Measurements from ENCODE around the gene NACC1. TPM values are rescaled to one million over a fixed set of nuclear protein-coding genes. Genes with fewer than 3 reads are reported as not detected.

The NACC1 gene
- total RNA-seq, 4 donors from 2014 or later, result 13.4 to 47.6 (median 35.3) TPM

DNA sequence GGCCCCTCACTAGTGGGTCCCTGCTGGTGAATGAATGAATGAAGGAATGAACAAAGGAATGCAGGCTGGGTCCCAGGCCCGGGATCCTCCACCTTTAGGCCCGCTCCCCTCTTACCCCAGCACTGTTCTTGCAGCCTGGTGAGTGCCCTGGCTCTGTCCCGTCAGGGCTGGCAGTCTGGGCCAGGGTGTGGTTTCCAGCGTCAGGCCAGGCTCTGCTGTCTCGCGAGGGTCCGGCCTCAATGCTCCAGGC lies 15.7 kb upstream of the NACC1 start:
- Histone ChIP-seq H3K27me3 (no peaks in the 10 kb centered on the region), H3K4me1 (peaks cover 57% of the 10 kb centered on the region), H3K4me3 (peak overlapping the region; percentile 53), H3K27ac (peak overlapping the region; percentile 71), H3K36me3 (peaks cover 3% of the 10 kb centered on the region), H3K9me3 (no peaks in the 10 kb centered on the region)
- WGBS, result 0% methylated on average over 3 of the region's 7 CpGs
- DNase-seq (ENCODE audit: low spot score in 2 of 2), result no peak
- TF ChIP-seq POLR2AphosphoS5 (IDR thresholded peaks at IDR 0.05) (no peak), EP300 (IDR thresholded peaks at IDR 0.05) (no peak), POLR2A (IDR thresholded peaks at IDR 0.05) (no peak)
- TF ChIP-seq, protein P1, sequence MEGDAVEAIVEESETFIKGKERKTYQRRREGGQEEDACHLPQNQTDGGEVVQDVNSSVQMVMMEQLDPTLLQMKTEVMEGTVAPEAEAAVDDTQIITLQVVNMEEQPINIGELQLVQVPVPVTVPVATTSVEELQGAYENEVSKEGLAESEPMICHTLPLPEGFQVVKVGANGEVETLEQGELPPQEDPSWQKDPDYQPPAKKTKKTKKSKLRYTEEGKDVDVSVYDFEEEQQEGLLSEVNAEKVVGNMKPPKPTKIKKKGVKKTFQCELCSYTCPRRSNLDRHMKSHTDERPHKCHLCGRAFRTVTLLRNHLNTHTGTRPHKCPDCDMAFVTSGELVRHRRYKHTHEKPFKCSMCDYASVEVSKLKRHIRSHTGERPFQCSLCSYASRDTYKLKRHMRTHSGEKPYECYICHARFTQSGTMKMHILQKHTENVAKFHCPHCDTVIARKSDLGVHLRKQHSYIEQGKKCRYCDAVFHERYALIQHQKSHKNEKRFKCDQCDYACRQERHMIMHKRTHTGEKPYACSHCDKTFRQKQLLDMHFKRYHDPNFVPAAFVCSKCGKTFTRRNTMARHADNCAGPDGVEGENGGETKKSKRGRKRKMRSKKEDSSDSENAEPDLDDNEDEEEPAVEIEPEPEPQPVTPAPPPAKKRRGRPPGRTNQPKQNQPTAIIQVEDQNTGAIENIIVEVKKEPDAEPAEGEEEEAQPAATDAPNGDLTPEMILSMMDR (IDR thresholded peaks at IDR 0.05), result no peak

DNA sequence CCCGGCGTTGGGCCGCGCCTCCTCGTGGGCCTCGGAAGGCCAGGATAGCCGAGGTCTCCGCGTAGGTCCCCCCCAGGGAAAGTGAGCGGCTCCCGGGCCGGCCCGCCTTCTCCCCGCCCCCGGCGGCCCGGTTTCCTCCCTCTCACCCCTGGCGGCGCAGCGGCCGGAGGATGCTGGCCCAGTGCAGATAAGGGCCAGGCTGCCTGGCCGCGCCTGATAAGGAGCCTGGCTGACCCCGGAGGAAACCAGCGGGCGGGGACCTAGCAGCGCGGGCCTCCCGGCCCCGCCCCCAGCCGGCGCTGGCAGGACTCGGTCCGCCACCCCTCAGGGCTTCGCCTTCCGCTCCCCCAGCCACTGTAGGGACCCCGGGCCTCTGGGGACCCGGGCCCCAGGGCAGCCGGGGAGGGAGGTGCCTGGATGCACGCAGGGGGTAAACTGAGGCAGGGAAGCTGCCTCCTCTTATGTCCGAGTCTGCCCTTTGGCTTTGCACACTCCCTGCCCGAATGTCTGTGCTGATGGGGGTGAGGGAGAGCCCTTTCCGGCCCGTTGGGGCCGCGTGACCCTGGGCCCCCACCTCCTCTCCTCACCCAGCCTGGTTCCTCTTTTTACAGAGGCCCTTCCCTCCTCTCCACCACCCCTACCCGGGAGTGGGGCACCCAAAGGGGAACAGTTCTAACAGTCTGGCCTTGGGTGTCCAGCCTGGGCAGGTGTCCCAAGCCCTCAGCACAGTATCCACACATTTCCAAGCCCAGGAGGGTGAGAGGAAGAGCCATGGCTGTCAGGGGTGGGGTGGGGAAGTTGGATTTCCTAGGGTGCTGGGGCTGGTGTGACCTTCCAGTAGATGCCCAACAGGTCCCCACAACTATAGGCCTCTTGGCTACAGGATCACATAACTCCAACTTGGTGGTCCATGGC lies 15.1 kb upstream of the NACC1 start, which contains the start of gene LYL1:
Gene LYL1, minus strand, starts transcription at position 193 of the 915 bp plus-strand sequence. CDS start 1,687 bp downstream, outside the sequence.
- Histone ChIP-seq H3K4me1 (peaks cover 51% of the 10 kb centered on the region), H3K27me3 (no peaks in the 10 kb centered on the region), H3K27ac (peak within 1 kb of the TSS; percentile 71), H3K4me3 (peak within 1 kb of the TSS; percentile 53), H3K9me3 (no peaks in the 10 kb centered on the region), H3K36me3 (peaks cover 7% of the 10 kb centered on the region)
- DNase-seq (ENCODE audit: low spot score in 2 of 2), result no peak
- TF ChIP-seq POLR2AphosphoS5 (IDR thresholded peaks at IDR 0.05) (peak in 2 of 3 donors; percentile 56 to 73), EP300 (IDR thresholded peaks at IDR 0.05) (no peak), POLR2A (IDR thresholded peaks at IDR 0.05) (no peak)
- TF ChIP-seq, protein P1 (IDR thresholded peaks at IDR 0.05), result no peak
- WGBS, result 4% methylated on average over 4 of the region's 47 CpGs

DNA sequence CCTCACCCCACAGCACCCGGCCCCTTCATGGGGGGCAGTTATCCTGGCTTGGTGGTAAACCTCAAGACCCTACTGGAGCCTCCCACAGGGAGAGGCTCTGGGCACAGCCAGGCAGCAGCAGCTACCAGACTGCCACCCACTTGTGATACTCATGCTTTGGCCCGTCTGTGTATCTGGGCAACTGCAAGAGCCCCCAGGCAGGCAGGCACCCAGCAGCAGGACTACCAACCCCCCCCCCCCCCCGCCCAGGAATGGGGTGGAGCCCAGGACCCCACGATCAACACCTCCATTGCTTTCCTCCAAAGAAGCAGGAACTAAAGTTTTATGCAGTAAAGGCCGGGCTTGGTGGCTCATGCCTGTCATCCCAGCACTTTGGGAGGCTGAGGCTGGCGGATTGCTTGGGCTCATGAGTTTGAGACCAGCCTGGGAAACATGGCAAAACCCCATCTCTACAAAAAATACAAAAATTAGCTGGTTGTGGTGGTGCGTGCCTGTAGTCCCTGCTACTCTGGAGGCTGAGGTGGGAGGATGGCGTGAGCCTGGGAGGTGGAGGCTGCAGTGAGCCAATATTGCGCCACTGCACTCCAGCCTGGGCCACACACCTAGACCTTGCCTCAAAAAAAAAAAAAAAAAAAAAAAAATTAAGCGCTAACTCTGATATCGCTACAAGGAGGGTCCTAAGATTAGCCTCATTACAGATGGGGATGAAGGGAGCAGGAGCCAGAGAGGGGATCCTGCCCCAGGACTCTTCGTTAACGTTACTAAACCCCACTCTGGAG lies 14.3 kb upstream of the NACC1 start:
- no peak for DNase-seq (ENCODE audit: low spot score in 2 of 2)
- H3K4me3 ChIP-seq, result peak overlapping the region; percentile 53
- whole genome bisulfite sequencing, result 77% methylated on average over 12 of the region's 13 CpGs
- H3K36me3 ChIP-seq, result peaks cover 7% of the 10 kb centered on the region
- H3K4me1 ChIP-seq, result peaks cover 43% of the 10 kb centered on the region
- H3K27ac ChIP-seq, result peak overlapping the region; percentile 71
- no peaks in the 10 kb centered on the region for H3K9me3 ChIP-seq
- no peak for TF ChIP-seq POLR2A (IDR thresholded peaks at IDR 0.05)
- TF ChIP-seq, protein P1 (IDR thresholded peaks at IDR 0.05), result no peak
- TF ChIP-seq EP300 (IDR thresholded peaks at IDR 0.05), result no peak
- no peak for TF ChIP-seq POLR2AphosphoS5 (IDR thresholded peaks at IDR 0.05)
- H3K27me3 ChIP-seq, result no peaks in the 10 kb centered on the region

DNA sequence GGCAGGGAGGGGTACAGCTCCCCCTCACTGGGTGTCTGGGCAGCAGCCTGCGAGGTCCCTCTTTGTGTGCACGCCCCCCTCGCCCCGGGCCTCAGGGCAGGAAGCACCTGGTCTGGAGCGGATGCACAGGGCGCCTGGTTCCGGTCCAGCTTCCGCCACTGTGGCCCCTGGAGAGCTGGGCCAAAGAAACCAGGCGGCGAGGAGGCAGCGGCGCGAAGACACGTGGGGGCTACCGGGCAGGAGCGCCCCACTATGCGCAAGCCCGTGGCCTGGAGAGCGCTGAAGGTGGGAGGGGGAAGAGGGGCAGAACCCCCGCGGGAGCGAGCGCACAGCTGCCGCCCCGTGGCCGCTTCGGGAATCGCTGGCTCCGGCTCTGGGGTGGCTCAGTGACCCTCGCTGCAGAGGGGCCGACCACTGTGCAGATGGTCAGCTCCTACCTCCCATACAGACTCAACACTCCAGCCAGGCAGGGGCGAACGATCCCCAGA lies 13.7 kb upstream of the NACC1 start:
- TF ChIP-seq POLR2A (IDR thresholded peaks at IDR 0.05) (no peak), POLR2AphosphoS5 (IDR thresholded peaks at IDR 0.05) (peak in 2 of 3 donors; percentile 46 to 75)
- TF ChIP-seq, protein P1 (IDR thresholded peaks at IDR 0.05), result peak; percentile 31 to 79
- Histone ChIP-seq H3K4me3 (peak overlapping the region; percentile 28), H3K27ac (peak overlapping the region; percentile 40), H3K36me3 (peaks cover 12% of the 10 kb centered on the region), H3K4me1 (peaks cover 37% of the 10 kb centered on the region), H3K9me3 (no peaks in the 10 kb centered on the region), H3K27me3 (no peaks in the 10 kb centered on the region)
- no peak for DNase-seq (ENCODE audit: low spot score in 2 of 2)
- WGBS, result 57% methylated on average over 9 of the region's 33 CpGs
